Dedifferentiated amniotic fluid mesenchymal stem cell (primary cell): ENCODE data around the gene ASB8.
"Not testable (repeated sequence)": the region's sequence is repeated elsewhere in the genome, so short reads cannot be mapped to it uniquely, and the experiment has no call there.

Source experiments
- DNase-seq: peaks from one replicate; pipeline ENCODE4 v3.0.0-alpha.2; 2016; ENCODE audit errors: extremely low spot score

Gene ASB8

GRCh38 chr12:48183091-48183875, 26.0 kb upstream of the ASB8 start, which contains the start of gene CCDC184:
TSS of gene CCDC184 (plus strand) at chr12:48183644. CDS start at chr12:48184123, 479 bp downstream.
- DNase-seq, result peak; percentile 40

- DNase-seq, result no peak
Observed at GRCh38 chr12:48182631-48183030, 25.3 kb upstream of the ASB8 start.

GRCh38 chr12:48180857-48181495, 23.7 kb upstream of the ASB8 start:
- no peak for DNase-seq

GRCh38 chr12:48180424-48180823, 23.1 kb upstream of the ASB8 start:
- no peak for DNase-seq

GRCh38 chr12:48179466-48179865, 22.2 kb upstream of the ASB8 start:
- DNase-seq, result no peak

- DNase-seq, result no peak
Observed at GRCh38 chr12:48177982-48178381, 20.7 kb upstream of the ASB8 start.

GRCh38 chr12:48176417-48176751, 19.1 kb upstream of the ASB8 start:
- no peak for DNase-seq

GRCh38 chr12:48175613-48176416, 18.5 kb upstream of the ASB8 start:
- DNase-seq, result peak; percentile 67

- DNase-seq, result no peak
Observed at GRCh38 chr12:48169011-48169410, 11.7 kb upstream of the ASB8 start.

GRCh38 chr12:48165089-48165981, 8.0 kb upstream of the ASB8 start:
- DNase-seq, result peak; percentile 48

GRCh38 chr12:48164451-48164850, 7.1 kb upstream of the ASB8 start:
- DNase-seq, result no peak

GRCh38 chr12:48163150-48163747, 5.9 kb upstream of the ASB8 start:
- no peak for DNase-seq

GRCh38 chr12:48160807-48161206, 3.5 kb upstream of the ASB8 start:
- no peak for DNase-seq

GRCh38 chr12:48160046-48160445, 2.7 kb upstream of the ASB8 start:
- DNase-seq, result no peak

- DNase-seq, result no peak
Observed at GRCh38 chr12:48157889-48158370, 615 bp upstream of the ASB8 start.

- no peak for DNase-seq
Observed at GRCh38 chr12:48156652-48157017, 680 bp downstream of the ASB8 start.

GRCh38 chr12:48155786-48156185, 1.5 kb downstream of the ASB8 start:
- not testable (repeated sequence) for DNase-seq

GRCh38 chr12:48151103-48151771, 6.1 kb downstream of the ASB8 start:
- DNase-seq, result no peak

- no peak for DNase-seq
Observed at GRCh38 chr12:48145981-48146380, 11.3 kb downstream of the ASB8 start.

GRCh38 chr12:48143898-48144297, 13.4 kb downstream of the ASB8 start:
- no peak for DNase-seq
